Sigmoid colon (tissue), 7 donors: ENCODE data around the gene SLC19A1. TPM values are rescaled to one million over a fixed set of nuclear protein-coding genes. Genes with fewer than 3 reads are reported as not detected.

ENCODE experiments used
- DNase-seq: peaks from one replicate; pipeline ENCODE4 v3.0.0-alpha.2; 2019
- H3K27ac ChIP-seq, 4 donors: fragments of 200-600 bp; sonication (generic); one replicate each; pipeline ENCODE4 v1.5.1; 2016 to 2019; ENCODE audit warnings: mild to moderate bottlenecking in 1 of 4
- H3K27me3 ChIP-seq, 3 donors: fragments of 200-600 bp; sonication (generic); one replicate each; pipeline ENCODE4 v1.5.1; 2019; ENCODE audit warnings: mild to moderate bottlenecking in 1 of 3
- H3K36me3 ChIP-seq, 4 donors: fragments of 200-600 bp; sonication (generic); one replicate each; pipeline ENCODE4 v1.5.1; 2016 to 2019
- H3K4me1 ChIP-seq, 4 donors: fragments of 200-600 bp; sonication (generic); one replicate each; pipeline ENCODE4 v1.5.1; 2017 to 2019
- H3K4me3 ChIP-seq, 4 donors: fragments of 200-600 bp; sonication (generic); one replicate each; pipeline ENCODE4 v1.5.1; 2017 to 2019; ENCODE audit warnings: mild to moderate bottlenecking in 2 of 4, moderate library complexity in 1 of 4
- H3K9me3 ChIP-seq, 4 donors: fragments of 200-600 bp in 3 of 4; sonication (generic) in 3 of 4; one replicate each; pipeline versions ENCODE4 v1.5.1 to v1.6.1; 2013 to 2019
- CTCF ChIP-seq, 4 experiments: fragments of 450-650 bp in 3 of 4; fragments of 200-600 bp in 1 of 4; IDR thresholded peaks; one replicate each; pipeline ENCODE4 v1.5.1; 2016 to 2019; ENCODE audit warnings: antibody characterized with exemption in 4 of 4, mild to moderate bottlenecking in 3 of 4, moderate library complexity in 2 of 4
- EP300 ChIP-seq, 4 donors: sonication (generic); formaldehyde crosslinking; IDR thresholded peaks; one replicate each; pipeline ENCODE4 v1.6.1; 2017; ENCODE audit warnings: antibody characterized with exemption in 4 of 4
- POLR2A ChIP-seq, 2 donors: fragments of 450-650 bp; IDR thresholded peaks; one replicate each; pipeline ENCODE4 v1.6.1; 2016; ENCODE audit warnings: antibody characterized with exemption in 2 of 2, mild to moderate bottlenecking in 2 of 2, moderate library complexity in 2 of 2
- POLR2AphosphoS5 ChIP-seq, 4 donors: sonication (generic); formaldehyde crosslinking; IDR thresholded peaks; one replicate each; pipeline ENCODE4 v1.6.1; 2017; ENCODE audit warnings: antibody characterized with exemption in 4 of 4
- WGBS, 2 donors: extraction: QIAGEN DNeasy Blood & Tissue Kit; methylation state at CpG; one replicate each; pipeline ENCODE4 v1.1.7; 2013; 5-methylcytosine and 5-hydroxymethylcytosine counted together
- intact Hi-C: fragments of 100-400 bp; cut with DNase I; formaldehyde crosslinking; loops from one replicate; pipeline ENCODE4 v1.15.1; 2023
- polyA plus RNA-seq, 3 donors: library from polyadenylated mRNA; stranded (reverse); fragments of 200-250 nt; gene quantifications; one replicate each; pipeline ENCODE4 v1.2.3, GENCODE V29; 2013
- total RNA-seq, 4 donors: library from RNA; depleted of rRNA; stranded (reverse); fragments of >200 nt; gene quantifications; one replicate each; pipeline ENCODE4 v1.1.0, GENCODE V29; 2016
- donor health status: healthy with polysubstance abuse.
- donor health status: Bipolar disorder and iron deficiency.
- donor health status: healthy.

SLC19A1 gene
- total and polyA plus RNA-seq, 7 donors = 1.8 to 10.7 (median 2.5) TPM

GRCh38 chr21:45518742-45519141, 23.5 kb downstream of the SLC19A1 start:
- Histone ChIP-seq H3K36me3 (peaks cover 0 to 3% (median 0%) of the 10 kb centered on the region in 4 donors), H3K9me3 (peaks cover 2 to 14% (median 8%) of the 10 kb centered on the region in 4 donors), H3K27me3 (no peaks in the 10 kb centered on the region), H3K4me1 (no peaks in the 10 kb centered on the region), H3K4me3 (no peak overlapping the region), H3K27ac (no peak overlapping the region)
- TF ChIP-seq POLR2A (IDR thresholded peaks at IDR 0.05) (no peak), EP300 (IDR thresholded peaks at IDR 0.05) (no peak), POLR2AphosphoS5 (IDR thresholded peaks at IDR 0.05) (no peak), CTCF (IDR thresholded peaks at IDR 0.05) (no peak)
- WGBS, 2 donors = 96 to 98% methylated on average over 2 of the region's 2 CpGs
- no peak for DNase-seq
- intact Hi-C loops = no loop called here

GRCh38 chr21:45517249-45518065, 24.8 kb downstream of the SLC19A1 start:
- WGBS, 2 donors = 88 to 93% methylated on average over 15 of the region's 15 CpGs
- Histone ChIP-seq H3K9me3 (peaks cover 2 to 14% (median 8%) of the 10 kb centered on the region in 4 donors), H3K27ac (no peak overlapping the region), H3K4me1 (no peaks in the 10 kb centered on the region), H3K27me3 (no peaks in the 10 kb centered on the region), H3K36me3 (peaks cover 0 to 3% (median 0%) of the 10 kb centered on the region in 4 donors), H3K4me3 (no peak overlapping the region)
- DNase-seq = peak; percentile 55
- intact Hi-C loops = no loop called here
- TF ChIP-seq EP300 (IDR thresholded peaks at IDR 0.05) (no peak), POLR2AphosphoS5 (IDR thresholded peaks at IDR 0.05) (no peak), CTCF (IDR thresholded peaks at IDR 0.05) (no peak), POLR2A (IDR thresholded peaks at IDR 0.05) (no peak)

- WGBS, 2 donors = 92 to 96% methylated on average over 14 of the region's 14 CpGs
- no peaks in the 10 kb centered on the region for H3K4me1 ChIP-seq
- intact Hi-C loops = no loop called here
- peaks cover 2 to 14% (median 8%) of the 10 kb centered on the region in 4 donors for H3K9me3 ChIP-seq
- no peak overlapping the region for H3K27ac ChIP-seq
- H3K4me3 ChIP-seq = no peak overlapping the region
- peak; percentile 52 for DNase-seq
- no peaks in the 10 kb centered on the region for H3K27me3 ChIP-seq
- peaks cover 0 to 5% (median 0%) of the 10 kb centered on the region in 4 donors for H3K36me3 ChIP-seq
- TF ChIP-seq EP300 (IDR thresholded peaks at IDR 0.05) (no peak), CTCF (IDR thresholded peaks at IDR 0.05) (no peak), POLR2AphosphoS5 (IDR thresholded peaks at IDR 0.05) (no peak)
Observed at GRCh38 chr21:45516671-45517151, 25.5 kb downstream of the SLC19A1 start.

- Histone ChIP-seq H3K36me3 (peaks cover 0 to 11% (median 2%) of the 10 kb centered on the region in 4 donors), H3K27me3 (no peaks in the 10 kb centered on the region), H3K9me3 (peaks cover 2 to 13% (median 6%) of the 10 kb centered on the region in 4 donors), H3K4me3 (no peak overlapping the region), H3K4me1 (no peaks in the 10 kb centered on the region), H3K27ac (no peak overlapping the region)
- TF ChIP-seq CTCF (IDR thresholded peaks at IDR 0.05) (no peak), POLR2A (IDR thresholded peaks at IDR 0.05) (no peak), EP300 (IDR thresholded peaks at IDR 0.05) (no peak), POLR2AphosphoS5 (IDR thresholded peaks at IDR 0.05) (no peak)
- intact Hi-C loops = no loop called here
- WGBS, 2 donors = 88 to 94% methylated on average over 21 of the region's 21 CpGs
- peak; percentile 58 for DNase-seq
Observed at GRCh38 chr21:45516071-45516670, 26.1 kb downstream of the SLC19A1 start.
